ENCODE data around the gene TMTC2.

TMTC2 gene

DNA sequence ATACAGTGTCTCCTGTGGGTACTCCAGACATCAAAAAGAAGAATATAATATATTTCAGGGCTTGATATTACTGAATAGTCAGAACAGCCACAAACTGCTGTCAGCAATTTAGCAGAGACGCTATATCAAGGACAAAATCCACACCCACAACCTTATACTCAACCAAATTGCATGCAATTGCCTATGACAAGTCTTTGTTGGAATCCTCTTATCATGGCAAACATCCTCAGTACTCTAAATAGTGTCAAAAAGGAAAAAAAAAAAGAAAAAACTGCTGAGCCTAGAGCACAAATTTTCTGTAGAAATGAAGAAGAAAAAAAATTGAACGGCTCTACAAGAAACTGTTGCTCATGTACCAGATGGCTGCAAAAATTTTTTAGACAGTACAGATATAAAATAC lies 485.7 kb downstream of the TMTC2 start:
- Histone ChIP-seq H4K20me1 (ENCODE audit: low read depth, low read length) (no peaks in the 10 kb centered on the region), H3K9me2 (replicated peaks; ENCODE audit: insufficient read depth, low read length) (no peaks in the 10 kb centered on the region), H3K4me3 (ENCODE audit: insufficient read depth, low read length, poor library complexity, severe bottlenecking) (no peak overlapping the region), H3K9ac (ENCODE audit: low read length) (no peak overlapping the region), H3K9me3 (ENCODE audit: insufficient read depth, low read length) (no peaks in the 10 kb centered on the region), H3K27me3 (ENCODE audit: low read length) (no peaks in the 10 kb centered on the region), H3K79me2 (ENCODE audit: insufficient read depth, low read length) (no peaks in the 10 kb centered on the region), H3K4me2 (ENCODE audit: low read depth, low read length, poor library complexity, severe bottlenecking) (no peak overlapping the region), H2AFZ (ENCODE audit: low read depth, low read length, severe bottlenecking) (no peak overlapping the region), H3K36me3 (ENCODE audit: low read length) (no peaks in the 10 kb centered on the region), H3K27ac (ENCODE audit: low read depth, low read length) (no peak overlapping the region), H3F3A (ENCODE audit: insufficient read depth) (no peaks in the 10 kb centered on the region)
- TF ChIP-seq, protein P1, sequence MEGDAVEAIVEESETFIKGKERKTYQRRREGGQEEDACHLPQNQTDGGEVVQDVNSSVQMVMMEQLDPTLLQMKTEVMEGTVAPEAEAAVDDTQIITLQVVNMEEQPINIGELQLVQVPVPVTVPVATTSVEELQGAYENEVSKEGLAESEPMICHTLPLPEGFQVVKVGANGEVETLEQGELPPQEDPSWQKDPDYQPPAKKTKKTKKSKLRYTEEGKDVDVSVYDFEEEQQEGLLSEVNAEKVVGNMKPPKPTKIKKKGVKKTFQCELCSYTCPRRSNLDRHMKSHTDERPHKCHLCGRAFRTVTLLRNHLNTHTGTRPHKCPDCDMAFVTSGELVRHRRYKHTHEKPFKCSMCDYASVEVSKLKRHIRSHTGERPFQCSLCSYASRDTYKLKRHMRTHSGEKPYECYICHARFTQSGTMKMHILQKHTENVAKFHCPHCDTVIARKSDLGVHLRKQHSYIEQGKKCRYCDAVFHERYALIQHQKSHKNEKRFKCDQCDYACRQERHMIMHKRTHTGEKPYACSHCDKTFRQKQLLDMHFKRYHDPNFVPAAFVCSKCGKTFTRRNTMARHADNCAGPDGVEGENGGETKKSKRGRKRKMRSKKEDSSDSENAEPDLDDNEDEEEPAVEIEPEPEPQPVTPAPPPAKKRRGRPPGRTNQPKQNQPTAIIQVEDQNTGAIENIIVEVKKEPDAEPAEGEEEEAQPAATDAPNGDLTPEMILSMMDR (IDR thresholded peaks at IDR 0.05; ENCODE audit: insufficient read depth, low read length, poor library complexity, severe bottlenecking) = no peak
- no peak for TF ChIP-seq EZH2phosphoT487 (conservative IDR thresholded peaks at IDR 0.05; ENCODE audit: low read length)

DNA sequence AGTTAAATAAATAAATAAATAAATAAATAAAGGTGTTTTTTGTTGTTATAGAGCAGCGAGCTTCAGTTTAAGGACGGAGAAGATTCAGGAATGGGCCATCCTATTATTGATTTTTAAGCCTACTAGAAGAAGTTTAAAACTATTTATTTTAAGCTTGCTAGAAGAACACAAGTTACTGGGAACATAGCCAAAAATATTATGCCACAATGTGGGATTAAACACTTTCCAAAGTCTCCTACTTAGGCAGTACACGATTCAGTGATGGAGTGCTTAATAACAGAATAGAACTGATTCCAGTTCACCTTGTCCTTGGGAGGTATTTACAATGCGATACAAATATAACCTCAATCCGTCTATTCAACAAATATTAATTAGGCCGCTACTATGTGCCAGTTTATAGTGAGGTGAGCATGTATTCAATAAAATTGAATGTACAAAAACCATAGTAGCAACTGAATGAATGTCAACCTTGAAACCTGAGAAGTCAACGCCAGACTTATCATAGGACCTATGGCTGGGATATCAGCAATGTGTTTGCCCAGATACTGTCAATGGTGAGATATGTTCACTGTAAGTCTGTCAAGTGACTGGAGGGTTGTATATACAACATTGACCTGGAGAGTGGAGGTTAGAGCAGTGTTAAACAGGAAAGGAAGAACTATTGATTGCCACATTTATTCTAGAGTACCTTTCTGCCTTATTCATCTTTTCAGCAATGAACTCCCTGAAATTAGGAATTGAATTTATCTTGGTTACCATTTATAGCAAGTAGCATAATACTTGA lies 486.4 kb downstream of the TMTC2 start:
- no peak overlapping the region for H3K4me3 ChIP-seq (ENCODE audit: insufficient read depth, low read length, poor library complexity, severe bottlenecking)
- no peak overlapping the region for H3K4me2 ChIP-seq (ENCODE audit: low read depth, low read length, poor library complexity, severe bottlenecking)
- no peaks in the 10 kb centered on the region for H3K9me3 ChIP-seq (ENCODE audit: insufficient read depth, low read length)
- H3K36me3 ChIP-seq (ENCODE audit: low read length) = no peaks in the 10 kb centered on the region
- no peaks in the 10 kb centered on the region for H3K79me2 ChIP-seq (ENCODE audit: insufficient read depth, low read length)
- H2AFZ ChIP-seq (ENCODE audit: low read depth, low read length, severe bottlenecking) = no peak overlapping the region
- H3K27me3 ChIP-seq (ENCODE audit: low read length) = no peaks in the 10 kb centered on the region
- TF ChIP-seq EZH2phosphoT487 (conservative IDR thresholded peaks at IDR 0.05; ENCODE audit: low read length) = no peak
- TF ChIP-seq, protein P1 (IDR thresholded peaks at IDR 0.05; ENCODE audit: insufficient read depth, low read length, poor library complexity, severe bottlenecking) = no peak
- H3K27ac ChIP-seq (ENCODE audit: low read depth, low read length) = no peak overlapping the region
- no peaks in the 10 kb centered on the region for H3K9me2 ChIP-seq (replicated peaks; ENCODE audit: insufficient read depth, low read length)
- no peaks in the 10 kb centered on the region for H3F3A ChIP-seq (ENCODE audit: insufficient read depth)
- no peaks in the 10 kb centered on the region for H4K20me1 ChIP-seq (ENCODE audit: low read depth, low read length)
- H3K9ac ChIP-seq (ENCODE audit: low read length) = no peak overlapping the region

DNA sequence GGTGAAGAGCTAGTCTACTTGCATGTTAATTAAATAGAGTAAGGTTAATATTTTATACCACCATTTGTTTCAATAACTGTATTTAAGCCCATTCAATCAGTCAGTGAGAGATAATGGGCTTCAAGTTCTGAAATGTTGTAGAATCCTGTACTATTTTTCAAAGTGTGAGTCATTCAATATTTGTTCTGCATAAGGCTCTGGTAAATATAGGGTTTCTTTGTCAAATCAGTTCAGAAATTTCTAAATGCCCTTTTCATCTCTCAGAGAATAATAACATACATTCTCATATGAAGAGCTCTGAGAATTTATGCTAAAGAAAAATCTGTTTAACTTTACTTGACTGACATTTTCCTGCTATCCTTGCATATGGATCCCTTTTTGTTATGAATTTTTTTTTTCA lies 493.3 kb downstream of the TMTC2 start:
- TF ChIP-seq, protein P1 (IDR thresholded peaks at IDR 0.05; ENCODE audit: insufficient read depth, low read length, poor library complexity, severe bottlenecking) = no peak
- no peak for TF ChIP-seq EZH2phosphoT487 (conservative IDR thresholded peaks at IDR 0.05; ENCODE audit: low read length)
- Histone ChIP-seq H3F3A (ENCODE audit: insufficient read depth) (no peaks in the 10 kb centered on the region), H3K9me3 (ENCODE audit: insufficient read depth, low read length) (no peaks in the 10 kb centered on the region)

More for the DNA sequence above, 493.3 kb downstream of the TMTC2 start:
- H3K9me2 ChIP-seq (replicated peaks; ENCODE audit: insufficient read depth, low read length) = no peaks in the 10 kb centered on the region
- no peaks in the 10 kb centered on the region for H3K27me3 ChIP-seq (ENCODE audit: low read length)
- no peak overlapping the region for H3K4me3 ChIP-seq (ENCODE audit: insufficient read depth, low read length, poor library complexity, severe bottlenecking)
- H3K27ac ChIP-seq (ENCODE audit: low read depth, low read length) = no peak overlapping the region
- H3K4me2 ChIP-seq (ENCODE audit: low read depth, low read length, poor library complexity, severe bottlenecking) = no peak overlapping the region
- H3K79me2 ChIP-seq (ENCODE audit: insufficient read depth, low read length) = no peaks in the 10 kb centered on the region
- H3K9ac ChIP-seq (ENCODE audit: low read length) = no peak overlapping the region
- no peaks in the 10 kb centered on the region for H3K36me3 ChIP-seq (ENCODE audit: low read length)
- H4K20me1 ChIP-seq (ENCODE audit: low read depth, low read length) = no peaks in the 10 kb centered on the region
- no peak overlapping the region for H2AFZ ChIP-seq (ENCODE audit: low read depth, low read length, severe bottlenecking)

All from SU-DHL-6 (cell line).